ENCODE results near the gene TPD52L1.

Gene TPD52L1

DNA sequence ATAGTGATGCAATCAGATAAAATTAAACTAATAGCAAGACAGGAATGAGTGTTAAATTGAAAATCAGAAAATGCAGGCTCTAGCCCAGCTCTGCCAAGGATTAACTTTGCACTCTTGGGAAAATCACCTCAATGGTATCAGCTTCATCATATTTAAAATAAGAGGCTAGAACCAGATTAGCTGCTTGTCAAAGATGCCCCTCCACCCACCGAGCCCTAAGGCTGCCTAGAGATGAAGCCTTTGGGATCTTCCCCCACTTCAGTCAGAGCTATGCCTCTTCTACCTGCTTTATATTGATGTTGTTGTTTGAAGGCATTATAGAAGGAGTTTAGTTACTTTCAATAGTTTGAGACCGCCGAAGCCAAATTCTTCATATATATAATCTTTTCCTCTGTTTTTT is 100.7 kb downstream of the TPD52L1 start:
- ChIA-PET POLR2A (no interaction called here), CTCF (no interaction called here)
- no CpG with 5 or more reads among the region's 3 CpGs for WGBS (ENCODE audit: insufficient coverage)

DNA sequence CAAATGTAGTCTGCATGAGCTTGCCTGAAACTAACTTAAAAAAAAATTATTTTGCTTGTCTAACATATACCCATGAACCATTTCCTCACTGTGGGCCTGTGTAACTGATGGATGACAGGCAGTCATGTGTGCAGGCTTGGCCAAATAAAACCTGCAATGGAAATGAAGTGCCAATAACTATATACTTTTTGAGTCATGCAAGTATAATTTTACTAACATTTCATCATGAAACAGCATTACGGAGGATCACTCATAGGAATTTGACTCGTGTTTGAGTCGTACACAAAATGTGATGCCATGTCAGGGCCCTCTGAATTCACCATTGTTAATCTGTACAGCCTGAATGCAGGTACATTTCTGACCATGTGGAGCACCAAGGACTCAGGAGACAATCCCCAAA is 101.6 kb downstream of the TPD52L1 start:
- 88% methylated on average over 3 of the region's 3 CpGs for WGBS (ENCODE audit: insufficient coverage)

More for the DNA sequence above, 100.7 kb downstream of the TPD52L1 start:
- H3K27me3 ChIP-seq (replicated peaks in 2 of 5; ENCODE audit: control insufficient read depth in 4 of 5, insufficient read depth in 5 of 5, low read length in 4 of 5) = no peaks in the 10 kb centered on the region
- no peak for DNase-seq
- no peak overlapping the region for H3K4me3 ChIP-seq (ENCODE audit: control insufficient read depth in 1 of 7, extremely low read depth in 1 of 7, insufficient read depth in 4 of 7, low read depth in 2 of 7, low read length in 6 of 7)
- H3K4me1 ChIP-seq (ENCODE audit: control extremely low read depth in 1 of 4, control insufficient read depth in 4 of 4, insufficient read depth in 4 of 4, low read length in 3 of 4) = peaks cover 0 to 13% (median 0%) of the 10 kb centered on the region in 4 experiments
- H3K36me3 ChIP-seq (ENCODE audit: control insufficient read depth in 4 of 4, insufficient read depth in 4 of 4, low read length in 3 of 4) = no peaks in the 10 kb centered on the region
- no peaks in the 10 kb centered on the region for H3K9me3 ChIP-seq (ENCODE audit: control extremely low read depth in 1 of 5, control insufficient read depth in 4 of 5, insufficient read depth in 2 of 5, low read depth in 1 of 5, low read length in 4 of 5)
- no peak overlapping the region for H3K27ac ChIP-seq (ENCODE audit: insufficient read depth in 1 of 2, low read depth in 1 of 2, low read length in 2 of 2, poor library complexity in 1 of 2, severe bottlenecking in 2 of 2)

DNA sequence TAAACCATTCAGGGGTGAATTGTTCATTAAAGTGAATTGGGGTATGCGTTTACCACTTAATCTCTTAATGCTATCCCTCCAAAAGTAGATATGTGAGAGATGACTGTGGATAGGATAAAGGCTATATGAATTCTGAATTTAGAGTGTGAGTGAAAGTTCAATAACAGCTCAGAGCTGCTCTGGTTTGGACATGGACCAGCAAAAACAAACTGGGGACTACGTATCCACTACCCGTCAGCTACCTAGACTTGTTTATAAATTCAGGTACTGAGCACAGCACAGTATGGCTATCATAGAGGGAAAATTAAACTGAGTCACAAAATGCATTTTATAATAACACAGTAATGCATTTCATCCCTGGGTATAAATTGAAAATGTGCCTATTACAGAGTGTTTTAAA is 103.8 kb downstream of the TPD52L1 start:
- DNase-seq = no peak
- ChIA-PET POLR2A (no interaction called here), CTCF (no interaction called here)
- no peak overlapping the region for H3K4me3 ChIP-seq (ENCODE audit: control insufficient read depth in 1 of 7, extremely low read depth in 1 of 7, insufficient read depth in 4 of 7, low read depth in 2 of 7, low read length in 6 of 7)
- peaks cover 0 to 14% (median 0%) of the 10 kb centered on the region in 4 experiments for H3K4me1 ChIP-seq (ENCODE audit: control extremely low read depth in 1 of 4, control insufficient read depth in 4 of 4, insufficient read depth in 4 of 4, low read length in 3 of 4)
- H3K9me3 ChIP-seq (ENCODE audit: control extremely low read depth in 1 of 5, control insufficient read depth in 4 of 5, insufficient read depth in 2 of 5, low read depth in 1 of 5, low read length in 4 of 5) = no peaks in the 10 kb centered on the region
- WGBS (ENCODE audit: insufficient coverage) = no CpG with 5 or more reads among the region's 3 CpGs
- no peaks in the 10 kb centered on the region for H3K36me3 ChIP-seq (ENCODE audit: control insufficient read depth in 4 of 4, insufficient read depth in 4 of 4, low read length in 3 of 4)
- no peak overlapping the region for H3K27ac ChIP-seq (ENCODE audit: insufficient read depth in 1 of 2, low read depth in 1 of 2, low read length in 2 of 2, poor library complexity in 1 of 2, severe bottlenecking in 2 of 2)
- no peaks in the 10 kb centered on the region for H3K27me3 ChIP-seq (replicated peaks in 2 of 5; ENCODE audit: control insufficient read depth in 4 of 5, insufficient read depth in 5 of 5, low read length in 4 of 5)

More for the DNA sequence above, 101.6 kb downstream of the TPD52L1 start:
- Histone ChIP-seq H3K4me3 (ENCODE audit: control insufficient read depth in 1 of 7, extremely low read depth in 1 of 7, insufficient read depth in 4 of 7, low read depth in 2 of 7, low read length in 6 of 7) (no peak overlapping the region), H3K36me3 (ENCODE audit: control insufficient read depth in 4 of 4, insufficient read depth in 4 of 4, low read length in 3 of 4) (no peaks in the 10 kb centered on the region), H3K4me1 (ENCODE audit: control extremely low read depth in 1 of 4, control insufficient read depth in 4 of 4, insufficient read depth in 4 of 4, low read length in 3 of 4) (peaks cover 0 to 14% (median 0%) of the 10 kb centered on the region in 4 experiments), H3K27me3 (replicated peaks in 2 of 5; ENCODE audit: control insufficient read depth in 4 of 5, insufficient read depth in 5 of 5, low read length in 4 of 5) (no peaks in the 10 kb centered on the region), H3K27ac (ENCODE audit: insufficient read depth in 1 of 2, low read depth in 1 of 2, low read length in 2 of 2, poor library complexity in 1 of 2, severe bottlenecking in 2 of 2) (no peak overlapping the region), H3K9me3 (ENCODE audit: control extremely low read depth in 1 of 5, control insufficient read depth in 4 of 5, insufficient read depth in 2 of 5, low read depth in 1 of 5, low read length in 4 of 5) (no peaks in the 10 kb centered on the region)
- DNase-seq = no peak
- POLR2A ChIA-PET = no interaction called here
- CTCF ChIA-PET = no interaction called here

DNA sequence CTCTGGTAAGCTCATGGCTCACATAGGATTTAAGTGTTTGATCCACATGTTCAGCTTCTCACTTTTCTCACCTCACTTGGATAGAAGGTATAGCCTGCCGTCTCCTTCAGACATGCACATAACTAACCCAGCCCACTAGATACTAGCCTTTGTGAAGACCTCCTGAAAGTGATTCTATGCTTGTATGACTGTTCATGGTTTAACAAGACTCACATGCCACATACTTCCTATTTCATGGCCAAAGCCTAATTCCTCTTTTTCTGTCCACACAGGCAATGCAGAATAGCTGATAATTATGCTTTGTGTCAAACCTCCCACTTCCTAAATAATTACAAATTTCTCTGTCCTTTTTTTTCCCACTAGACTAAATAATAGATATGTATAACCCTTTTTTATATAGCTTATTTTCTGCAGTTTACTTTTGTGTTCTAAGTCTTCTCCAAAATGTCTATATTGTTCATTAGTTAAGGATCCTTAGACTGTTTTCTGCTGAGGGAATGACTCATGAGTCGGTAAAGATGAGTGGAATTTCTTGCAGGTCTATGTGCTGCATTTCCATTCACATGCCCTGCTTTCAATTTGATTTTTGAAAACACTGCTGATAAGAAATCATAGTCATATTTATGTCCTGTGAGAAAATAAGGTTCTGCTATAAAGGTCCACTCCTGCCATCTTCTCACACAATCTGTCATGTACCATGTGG is 105.2 kb downstream of the TPD52L1 start:
- Histone ChIP-seq H3K27me3 (replicated peaks in 2 of 5; ENCODE audit: control insufficient read depth in 4 of 5, insufficient read depth in 5 of 5, low read length in 4 of 5) (no peaks in the 10 kb centered on the region), H3K9me3 (ENCODE audit: control extremely low read depth in 1 of 5, control insufficient read depth in 4 of 5, insufficient read depth in 2 of 5, low read depth in 1 of 5, low read length in 4 of 5) (no peaks in the 10 kb centered on the region), H3K4me3 (ENCODE audit: control insufficient read depth in 1 of 7, extremely low read depth in 1 of 7, insufficient read depth in 4 of 7, low read depth in 2 of 7, low read length in 6 of 7) (peak overlapping the region in 1 of 7 experiments; percentile 4), H3K4me1 (ENCODE audit: control extremely low read depth in 1 of 4, control insufficient read depth in 4 of 4, insufficient read depth in 4 of 4, low read length in 3 of 4) (peaks cover 0 to 14% (median 0%) of the 10 kb centered on the region in 4 experiments), H3K36me3 (ENCODE audit: control insufficient read depth in 4 of 4, insufficient read depth in 4 of 4, low read length in 3 of 4) (no peaks in the 10 kb centered on the region), H3K27ac (ENCODE audit: insufficient read depth in 1 of 2, low read depth in 1 of 2, low read length in 2 of 2, poor library complexity in 1 of 2, severe bottlenecking in 2 of 2) (no peak overlapping the region)
- POLR2A ChIA-PET = interaction anchor here (0.6 kb wide), 1 partner anchor 223 kb away, joined by 3 read pairs; no protein-coding TSS in a partner anchor
- CTCF ChIA-PET = no interaction called here
- peak; percentile 14 to 65 (median 58) for DNase-seq
- WGBS (ENCODE audit: insufficient coverage) = 100% methylated on average over 1 of the region's 2 CpGs

DNA sequence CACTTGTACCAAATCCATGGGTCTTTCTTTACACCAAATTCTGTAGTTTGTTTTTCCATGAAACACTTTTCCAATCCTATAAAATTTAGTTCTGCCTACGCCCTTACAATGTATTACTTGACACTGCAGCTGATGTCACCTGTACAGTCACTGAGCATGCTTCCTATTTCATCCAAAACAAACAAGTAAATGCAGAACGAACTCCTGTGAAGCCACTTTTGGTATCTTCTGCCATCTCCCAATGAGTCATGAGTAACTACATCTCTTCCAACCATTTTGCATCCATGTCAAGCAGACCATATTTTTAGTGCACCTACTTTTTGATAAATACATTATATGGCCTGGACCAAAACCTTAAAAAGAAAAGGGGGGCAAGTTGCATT is 105.8 kb downstream of the TPD52L1 start:
- 93% methylated on average over 2 of the region's 2 CpGs for WGBS (ENCODE audit: insufficient coverage)
- Histone ChIP-seq H3K27me3 (replicated peaks in 2 of 5; ENCODE audit: control insufficient read depth in 4 of 5, insufficient read depth in 5 of 5, low read length in 4 of 5) (no peaks in the 10 kb centered on the region), H3K4me1 (ENCODE audit: control extremely low read depth in 1 of 4, control insufficient read depth in 4 of 4, insufficient read depth in 4 of 4, low read length in 3 of 4) (peaks cover 0 to 14% (median 0%) of the 10 kb centered on the region in 4 experiments), H3K4me3 (ENCODE audit: control insufficient read depth in 1 of 7, extremely low read depth in 1 of 7, insufficient read depth in 4 of 7, low read depth in 2 of 7, low read length in 6 of 7) (no peak overlapping the region), H3K9me3 (ENCODE audit: control extremely low read depth in 1 of 5, control insufficient read depth in 4 of 5, insufficient read depth in 2 of 5, low read depth in 1 of 5, low read length in 4 of 5) (no peaks in the 10 kb centered on the region), H3K27ac (ENCODE audit: insufficient read depth in 1 of 2, low read depth in 1 of 2, low read length in 2 of 2, poor library complexity in 1 of 2, severe bottlenecking in 2 of 2) (no peak overlapping the region), H3K36me3 (ENCODE audit: control insufficient read depth in 4 of 4, insufficient read depth in 4 of 4, low read length in 3 of 4) (no peaks in the 10 kb centered on the region)
- DNase-seq = peak in 1 of 3 donors; percentile 19
- ChIA-PET CTCF (no interaction called here), POLR2A (no interaction called here)

DNA sequence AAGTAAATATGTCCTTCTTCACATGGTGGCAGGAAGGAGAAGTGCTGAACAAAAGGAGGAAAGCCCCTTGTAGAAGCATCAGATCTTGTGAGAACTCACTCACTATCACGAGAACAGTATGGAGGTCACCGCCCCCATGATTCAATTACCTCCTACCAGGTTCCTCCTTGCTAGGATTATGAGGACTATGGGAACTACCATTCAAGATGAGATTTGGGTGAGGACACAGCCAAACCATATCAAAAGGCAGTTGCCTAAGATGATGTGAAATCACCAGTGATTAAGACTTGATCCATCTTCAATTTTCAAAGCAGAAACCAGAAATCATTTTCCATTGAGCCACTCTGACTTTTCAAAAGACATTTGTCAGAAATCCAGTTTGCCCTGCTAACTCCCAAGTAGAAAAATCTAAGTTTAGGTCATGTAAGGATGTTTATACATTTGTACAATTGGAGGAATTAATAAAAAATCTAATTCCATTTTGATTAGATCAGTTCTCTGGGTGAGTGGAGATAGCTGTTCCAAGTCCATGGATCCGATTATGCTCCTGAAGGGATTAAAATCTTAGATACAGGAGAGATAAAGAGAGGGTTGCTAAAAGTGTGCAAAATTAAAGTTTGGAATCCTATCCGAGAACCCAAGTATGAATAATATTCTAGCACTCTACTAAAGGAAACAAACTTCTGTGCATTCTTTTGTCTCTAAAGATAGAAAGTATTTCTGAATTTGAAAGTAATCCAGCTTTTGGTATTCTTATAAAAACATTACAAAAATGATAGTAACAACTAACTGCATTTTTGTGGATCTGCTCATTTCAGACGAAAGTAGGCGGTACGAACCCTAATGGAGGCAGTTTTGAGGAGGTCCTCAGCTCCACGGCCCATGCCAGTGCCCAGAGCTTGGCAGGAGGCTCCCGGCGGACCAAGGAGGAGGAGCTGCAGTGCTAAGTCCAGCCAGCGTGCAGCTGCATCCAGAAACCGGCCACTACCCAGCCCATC is 108.7 kb downstream of the TPD52L1 start:
- no peaks in the 10 kb centered on the region for H3K9me3 ChIP-seq (ENCODE audit: control extremely low read depth in 1 of 5, control insufficient read depth in 4 of 5, insufficient read depth in 2 of 5, low read depth in 1 of 5, low read length in 4 of 5)
- peak in 2 of 3 donors; percentile 18 to 34 for DNase-seq
- H3K27ac ChIP-seq (ENCODE audit: insufficient read depth in 1 of 2, low read depth in 1 of 2, low read length in 2 of 2, poor library complexity in 1 of 2, severe bottlenecking in 2 of 2) = no peak overlapping the region
- H3K27me3 ChIP-seq (replicated peaks in 2 of 5; ENCODE audit: control insufficient read depth in 4 of 5, insufficient read depth in 5 of 5, low read length in 4 of 5) = no peaks in the 10 kb centered on the region
- peaks cover 0 to 14% (median 0%) of the 10 kb centered on the region in 4 experiments for H3K4me1 ChIP-seq (ENCODE audit: control extremely low read depth in 1 of 4, control insufficient read depth in 4 of 4, insufficient read depth in 4 of 4, low read length in 3 of 4)
- POLR2A ChIA-PET = no interaction called here
- no peaks in the 10 kb centered on the region for H3K36me3 ChIP-seq (ENCODE audit: control insufficient read depth in 4 of 4, insufficient read depth in 4 of 4, low read length in 3 of 4)
- WGBS (ENCODE audit: insufficient coverage) = 95% methylated on average over 9 of the region's 12 CpGs
- H3K4me3 ChIP-seq (ENCODE audit: control insufficient read depth in 1 of 7, extremely low read depth in 1 of 7, insufficient read depth in 4 of 7, low read depth in 2 of 7, low read length in 6 of 7) = no peak overlapping the region
- CTCF ChIA-PET = interaction anchor here (1.1 kb wide), 1 partner anchor 30 kb away, joined by 3 read pairs; no protein-coding TSS in a partner anchor

DNA sequence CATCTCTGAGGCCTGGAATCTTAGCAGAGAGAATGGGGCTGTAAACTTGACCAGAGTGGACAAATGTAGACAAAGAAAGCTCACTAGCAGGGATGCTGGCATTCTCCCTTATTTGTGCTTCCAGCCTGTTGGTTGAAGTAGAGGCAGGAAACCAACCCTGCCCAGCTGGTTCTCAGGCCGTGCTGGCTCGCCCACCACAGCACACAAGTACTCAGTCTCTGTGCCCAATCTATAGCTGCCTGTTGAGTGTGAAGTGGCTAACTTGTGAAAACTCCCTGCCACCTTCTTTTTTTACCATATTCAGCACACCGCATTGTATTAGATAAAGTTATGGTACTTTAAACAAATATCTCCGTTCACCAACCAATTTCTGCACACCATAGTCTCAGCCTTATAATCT is 110.9 kb downstream of the TPD52L1 start:
- Histone ChIP-seq H3K4me1 (ENCODE audit: control extremely low read depth in 1 of 4, control insufficient read depth in 4 of 4, insufficient read depth in 4 of 4, low read length in 3 of 4) (no peaks in the 10 kb centered on the region), H3K4me3 (ENCODE audit: control insufficient read depth in 1 of 7, extremely low read depth in 1 of 7, insufficient read depth in 4 of 7, low read depth in 2 of 7, low read length in 6 of 7) (no peak overlapping the region), H3K27me3 (replicated peaks in 2 of 5; ENCODE audit: control insufficient read depth in 4 of 5, insufficient read depth in 5 of 5, low read length in 4 of 5) (no peaks in the 10 kb centered on the region), H3K9me3 (ENCODE audit: control extremely low read depth in 1 of 5, control insufficient read depth in 4 of 5, insufficient read depth in 2 of 5, low read depth in 1 of 5, low read length in 4 of 5) (no peaks in the 10 kb centered on the region), H3K27ac (ENCODE audit: insufficient read depth in 1 of 2, low read depth in 1 of 2, low read length in 2 of 2, poor library complexity in 1 of 2, severe bottlenecking in 2 of 2) (no peak overlapping the region), H3K36me3 (ENCODE audit: control insufficient read depth in 4 of 4, insufficient read depth in 4 of 4, low read length in 3 of 4) (no peaks in the 10 kb centered on the region)
- ChIA-PET POLR2A (no interaction called here), CTCF (interaction anchor here (1.0 kb wide), 1 partner anchor 17 kb away, joined by 3 read pairs; no protein-coding TSS in a partner anchor)
- WGBS (ENCODE audit: insufficient coverage) = no CpG with 5 or more reads among the region's 4 CpGs
- no peak for DNase-seq

Measured in common myeloid progenitor, CD34-positive (primary cell).